ENCODE measurements around the gene NUDT9. TPM values are rescaled to one million over a fixed set of nuclear protein-coding genes. Genes with fewer than 3 reads are reported as not detected.

Gene NUDT9
- total RNA-seq, 2 donors from 2014 or later: 17.2 to 17.6 TPM

GRCh38 chr4:87493115-87493514 is 70.7 kb downstream of the NUDT9 start:
- Histone ChIP-seq H3K27ac (peak overlapping the region in 1 of 2 donors; percentile 15), H3K4me3 (no peak overlapping the region), H3K36me3 (peaks cover 78% of the 10 kb centered on the region), H3K27me3 (no peaks in the 10 kb centered on the region), H3K9me3 (peaks cover 0 to 5% of the 10 kb centered on the region in 2 donors), H3K4me1 (peaks cover 0 to 16% of the 10 kb centered on the region in 2 donors)
- DNase-seq (ENCODE audit: low spot score): no peak
- no peak for TF ChIP-seq CTCF (IDR thresholded peaks at IDR 0.05)

GRCh38 chr4:87497159-87497558 is 74.8 kb downstream of the NUDT9 start:
- peak; percentile 28 to 49 for TF ChIP-seq CTCF (IDR thresholded peaks at IDR 0.05)
- Histone ChIP-seq H3K36me3 (peaks cover 40% of the 10 kb centered on the region), H3K27ac (peak overlapping the region; percentile 52 to 60), H3K4me3 (no peak overlapping the region), H3K9me3 (no peaks in the 10 kb centered on the region), H3K27me3 (no peaks in the 10 kb centered on the region), H3K4me1 (peaks cover 0 to 22% of the 10 kb centered on the region in 2 donors)
- no peak for DNase-seq (ENCODE audit: low spot score)

GRCh38 chr4:87497578-87497977 is 75.2 kb downstream of the NUDT9 start:
- no peak for DNase-seq (ENCODE audit: low spot score)
- no peak for TF ChIP-seq CTCF (IDR thresholded peaks at IDR 0.05)
- peaks cover 0 to 26% of the 10 kb centered on the region in 2 donors for H3K4me1 ChIP-seq
- peaks cover 39% of the 10 kb centered on the region for H3K36me3 ChIP-seq
- no peaks in the 10 kb centered on the region for H3K27me3 ChIP-seq
- no peak overlapping the region for H3K4me3 ChIP-seq
- H3K9me3 ChIP-seq: no peaks in the 10 kb centered on the region
- H3K27ac ChIP-seq: peak overlapping the region; percentile 52 to 60

- H3K4me1 ChIP-seq: peaks cover 0 to 25% of the 10 kb centered on the region in 2 donors
- no peaks in the 10 kb centered on the region for H3K9me3 ChIP-seq
- no peak for DNase-seq (ENCODE audit: low spot score)
- H3K27me3 ChIP-seq: no peaks in the 10 kb centered on the region
- H3K27ac ChIP-seq: peak overlapping the region; percentile 52 to 60
- no peak overlapping the region for H3K4me3 ChIP-seq
- no peak for TF ChIP-seq CTCF (IDR thresholded peaks at IDR 0.05)
- H3K36me3 ChIP-seq: peaks cover 31% of the 10 kb centered on the region
Measured at GRCh38 chr4:87498446-87498900, 76.1 kb downstream of the NUDT9 start.

- no peaks in the 10 kb centered on the region for H3K9me3 ChIP-seq
- peaks cover 21% of the 10 kb centered on the region for H3K36me3 ChIP-seq
- no peak for DNase-seq (ENCODE audit: low spot score)
- H3K4me3 ChIP-seq: no peak overlapping the region
- H3K27me3 ChIP-seq: no peaks in the 10 kb centered on the region
- peak overlapping the region; percentile 52 to 60 for H3K27ac ChIP-seq
- TF ChIP-seq CTCF (IDR thresholded peaks at IDR 0.05): no peak
- H3K4me1 ChIP-seq: peaks cover 0 to 25% of the 10 kb centered on the region in 2 donors
Measured at GRCh38 chr4:87499403-87500091, 77.2 kb downstream of the NUDT9 start.

All from right atrium auricular region (tissue), 2 donors.